PC-9 (cell line): Measurements from ENCODE around the gene SLC6A3.

Source experiments
- EZH2 ChIP-seq: fragments of 200-600 bp; sonication (generic); IDR thresholded peaks from 2 replicates; pipeline ENCODE4 v1.8.0; 2017; ENCODE audit warnings: antibody characterized with exemption, low read depth
- TF ChIP-seq, protein P1 (sequence below): fragments of 200-600 bp; sonication (generic); conservative IDR thresholded peaks from 2 replicates; pipeline ENCODE4 v1.6.1; 2017; ENCODE audit warnings: mixed run types, antibody characterized with exemption, mild to moderate bottlenecking, moderate library complexity

DNA sequence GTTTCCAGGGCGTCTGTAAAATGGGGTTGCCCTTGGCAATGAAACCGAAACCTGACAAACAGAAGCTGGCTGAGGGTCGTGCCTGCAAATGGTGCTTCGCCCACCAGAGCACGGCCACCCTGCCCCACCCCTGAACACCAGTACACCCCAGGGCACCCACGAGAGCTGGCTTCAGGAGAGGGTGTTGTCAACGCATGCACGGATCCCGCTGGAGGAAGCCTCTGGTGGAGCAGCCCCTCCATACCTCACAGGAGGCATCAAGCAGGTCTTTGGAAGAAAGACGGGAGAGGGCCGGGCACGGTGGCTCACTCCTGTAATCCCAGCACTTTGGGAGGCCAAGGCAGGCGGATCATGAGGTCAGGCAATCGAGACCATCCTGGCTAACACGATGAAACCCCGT lies 8.6 kb downstream of the SLC6A3 start:
- TF ChIP-seq, protein P1, sequence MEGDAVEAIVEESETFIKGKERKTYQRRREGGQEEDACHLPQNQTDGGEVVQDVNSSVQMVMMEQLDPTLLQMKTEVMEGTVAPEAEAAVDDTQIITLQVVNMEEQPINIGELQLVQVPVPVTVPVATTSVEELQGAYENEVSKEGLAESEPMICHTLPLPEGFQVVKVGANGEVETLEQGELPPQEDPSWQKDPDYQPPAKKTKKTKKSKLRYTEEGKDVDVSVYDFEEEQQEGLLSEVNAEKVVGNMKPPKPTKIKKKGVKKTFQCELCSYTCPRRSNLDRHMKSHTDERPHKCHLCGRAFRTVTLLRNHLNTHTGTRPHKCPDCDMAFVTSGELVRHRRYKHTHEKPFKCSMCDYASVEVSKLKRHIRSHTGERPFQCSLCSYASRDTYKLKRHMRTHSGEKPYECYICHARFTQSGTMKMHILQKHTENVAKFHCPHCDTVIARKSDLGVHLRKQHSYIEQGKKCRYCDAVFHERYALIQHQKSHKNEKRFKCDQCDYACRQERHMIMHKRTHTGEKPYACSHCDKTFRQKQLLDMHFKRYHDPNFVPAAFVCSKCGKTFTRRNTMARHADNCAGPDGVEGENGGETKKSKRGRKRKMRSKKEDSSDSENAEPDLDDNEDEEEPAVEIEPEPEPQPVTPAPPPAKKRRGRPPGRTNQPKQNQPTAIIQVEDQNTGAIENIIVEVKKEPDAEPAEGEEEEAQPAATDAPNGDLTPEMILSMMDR = no peak
- no peak for TF ChIP-seq EZH2
